NOMO-1 treated with dmso at 0.1 percent for 144 hours (cell line): Measurements from ENCODE around the gene SIGLEC12.
A peak's percentile ranks its signal among the peaks of the same experiment; 100 is the strongest.

ENCODE experiments used
- DNase-seq: peaks from one replicate; lab custom pipeline; 2025; ENCODE audit not compliant: unreplicated experiment; lab: John Stamatoyannopoulos, UW

The SIGLEC12 gene

GRCh38 chr19:51501594-51502263, at the start of gene SIGLEC12:
Gene SIGLEC12, minus strand, starts transcription at chr19:51501800. Its CDS starts 67 bp downstream, at chr19:51501733.
- DNase-seq, result peak; percentile 23

- no peak for DNase-seq
These were observed 49.5 kb upstream of the SIGLEC12 start for GRCh38 chr19:51550848-51551672.

GRCh38 chr19:51549533-51550324, 48.1 kb upstream of the SIGLEC12 start:
- no peak for DNase-seq

DNA sequence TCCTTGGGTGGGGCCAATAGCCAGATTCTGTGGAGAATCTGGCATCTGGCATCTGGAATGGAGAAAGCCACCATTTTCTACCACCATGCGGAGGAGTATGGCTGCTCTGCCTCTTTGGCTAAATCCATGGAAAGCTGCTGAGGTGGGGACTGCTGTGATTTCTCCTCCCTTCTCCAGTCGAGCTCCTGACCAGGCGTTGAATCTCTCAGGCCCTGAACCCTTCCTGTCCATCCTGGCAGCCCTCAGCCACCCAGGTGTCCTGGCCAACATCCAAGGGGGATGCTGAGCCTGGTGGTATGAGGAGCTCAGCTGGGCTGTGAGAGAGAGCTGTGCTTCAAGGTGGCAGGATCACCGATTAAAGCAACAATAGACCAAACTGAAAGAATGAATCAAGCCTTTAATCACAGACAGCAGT, 47.3 kb upstream of the SIGLEC12 start:
- DNase-seq, result no peak

DNA sequence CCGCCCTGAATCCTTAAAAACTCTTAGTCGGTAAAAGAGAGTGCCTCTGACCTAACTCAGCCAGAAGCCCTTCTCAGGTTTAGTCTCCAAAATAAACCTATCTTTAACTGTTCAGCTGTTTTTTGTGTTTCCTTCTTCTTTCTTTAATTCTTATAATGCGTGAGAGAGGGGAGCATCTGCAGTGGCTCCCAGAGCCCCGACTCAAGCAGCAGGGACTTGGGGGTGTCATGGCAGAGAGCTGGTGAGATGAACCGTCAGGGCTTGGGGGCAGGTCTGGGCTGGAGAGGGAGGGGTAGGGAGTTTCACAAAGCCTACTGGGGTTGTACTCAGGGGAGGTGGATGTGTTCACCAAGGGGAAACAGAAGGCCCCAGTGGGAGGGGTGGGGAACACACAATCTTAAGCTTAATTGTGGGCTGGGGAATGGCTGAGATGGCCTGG, 46.6 kb upstream of the SIGLEC12 start:
- DNase-seq, result no peak

GRCh38 chr19:51547397-51548212, 46.0 kb upstream of the SIGLEC12 start:
- no peak for DNase-seq

DNA sequence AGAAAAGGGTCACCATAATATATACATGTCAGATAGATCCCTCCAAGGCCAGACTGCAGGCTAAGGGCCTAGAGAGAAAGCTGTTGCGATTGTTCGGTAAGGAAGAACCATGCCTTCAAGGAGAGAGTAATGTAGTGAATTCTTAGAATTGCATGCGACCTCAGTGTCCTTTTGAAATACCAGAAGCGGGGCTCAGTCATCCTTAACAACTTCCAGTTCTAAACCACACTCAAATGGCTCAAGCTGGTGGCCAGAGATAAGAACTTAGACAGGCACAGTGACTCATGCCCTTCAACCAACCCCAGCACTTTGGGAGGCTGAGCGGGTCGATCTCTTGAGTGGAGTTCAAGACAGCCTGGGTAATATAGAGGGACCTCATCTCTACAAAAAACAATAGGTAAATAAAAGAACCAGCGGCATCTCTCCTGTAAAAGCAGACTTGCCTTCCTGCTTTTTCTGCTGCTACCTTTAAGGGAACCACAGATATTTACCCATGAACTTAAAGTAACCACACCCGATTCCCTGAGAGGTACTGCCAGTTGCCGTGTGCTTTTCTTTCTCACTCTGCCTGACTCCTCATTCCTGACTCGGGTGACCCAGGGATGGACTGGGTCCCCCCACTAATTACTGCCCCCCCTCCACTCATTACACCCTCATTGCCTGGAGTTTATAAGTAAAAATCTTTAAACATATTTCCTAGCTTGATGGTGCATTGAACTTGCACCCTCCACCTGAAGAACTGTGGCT, 45.2 kb upstream of the SIGLEC12 start:
- peak; percentile 90 for DNase-seq

GRCh38 chr19:51546107-51546649, 44.6 kb upstream of the SIGLEC12 start:
- peak; percentile 7 for DNase-seq

DNA sequence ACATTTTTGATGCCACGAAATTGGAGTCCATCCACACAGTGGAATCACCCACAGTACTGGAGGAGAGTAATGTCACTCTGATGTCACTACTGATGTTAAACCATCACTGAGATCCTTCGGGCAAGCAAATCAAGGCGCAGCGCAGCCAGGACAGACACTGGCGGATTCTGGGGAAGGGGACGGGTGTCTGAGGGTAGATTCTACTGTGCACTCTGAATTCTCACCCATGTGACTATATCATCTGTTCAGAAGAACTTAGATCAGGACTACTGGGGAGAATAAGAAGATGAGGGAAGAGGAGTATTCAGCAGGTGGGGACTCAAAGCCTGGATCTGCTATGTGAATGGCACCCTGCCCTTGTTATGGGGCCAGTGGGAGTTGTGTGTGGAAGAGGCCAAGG, 42.4 kb upstream of the SIGLEC12 start:
- no peak for DNase-seq

DNA sequence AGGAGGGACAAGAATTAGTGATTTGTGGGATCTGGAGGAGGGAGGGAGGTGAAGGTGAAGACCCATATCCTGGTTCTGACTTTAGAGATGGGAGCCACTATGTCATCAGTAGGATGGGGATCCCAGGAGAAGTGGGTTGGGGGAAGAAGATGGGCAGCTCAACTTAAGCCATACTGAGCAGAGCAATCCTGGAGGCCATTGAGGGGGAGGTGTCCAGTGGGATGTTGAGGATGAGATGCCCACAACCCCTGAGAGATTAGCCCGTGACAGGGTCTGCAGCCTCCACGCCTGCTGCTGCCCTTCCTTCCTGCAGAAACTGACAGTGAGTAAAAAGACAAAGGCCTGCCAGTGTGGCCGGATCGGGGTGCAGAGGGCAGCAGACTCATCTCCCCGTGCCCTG, 41.1 kb upstream of the SIGLEC12 start:
- no peak for DNase-seq

DNA sequence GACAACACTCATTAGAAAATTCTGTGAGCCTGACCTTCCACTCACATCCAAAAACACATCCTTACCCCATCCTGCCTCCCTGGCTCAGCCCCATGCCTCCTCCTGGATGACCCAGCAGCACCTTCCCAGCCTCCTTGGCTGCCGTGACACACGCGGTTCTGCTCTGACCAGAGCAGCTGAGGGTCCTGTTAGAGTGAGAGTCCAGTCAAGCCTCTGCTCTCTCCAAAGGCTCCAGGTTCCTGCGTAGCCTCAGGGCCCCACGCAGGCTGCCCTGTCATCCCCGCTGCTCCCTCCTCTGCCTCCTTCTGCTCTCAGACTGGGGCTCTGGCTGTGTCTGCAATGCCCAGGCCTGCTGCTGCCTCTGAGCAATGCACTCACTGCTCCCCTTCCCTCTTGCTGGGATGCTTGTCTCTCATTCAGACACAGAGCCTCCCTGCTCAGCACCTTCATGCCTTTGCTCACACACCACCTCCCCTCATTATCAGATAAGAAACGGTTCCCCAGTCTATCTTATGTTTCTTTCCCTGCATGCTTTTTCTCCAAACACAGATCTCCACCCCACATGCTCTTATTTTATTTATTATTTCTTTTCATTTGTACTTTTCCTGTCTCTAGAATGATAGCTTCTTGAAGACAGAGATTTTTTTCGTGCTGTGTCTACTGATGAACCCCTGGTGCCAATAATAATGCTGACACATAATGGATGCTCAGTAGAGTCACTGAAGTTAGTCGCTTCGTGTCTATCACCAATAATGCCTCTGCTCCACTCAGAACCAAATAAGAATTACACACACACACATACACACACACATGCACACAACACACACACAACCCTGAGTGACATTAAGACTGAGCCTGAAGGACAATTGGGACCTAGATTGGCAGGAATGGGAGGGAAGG, 40.1 kb upstream of the SIGLEC12 start:
- no peak for DNase-seq

DNA sequence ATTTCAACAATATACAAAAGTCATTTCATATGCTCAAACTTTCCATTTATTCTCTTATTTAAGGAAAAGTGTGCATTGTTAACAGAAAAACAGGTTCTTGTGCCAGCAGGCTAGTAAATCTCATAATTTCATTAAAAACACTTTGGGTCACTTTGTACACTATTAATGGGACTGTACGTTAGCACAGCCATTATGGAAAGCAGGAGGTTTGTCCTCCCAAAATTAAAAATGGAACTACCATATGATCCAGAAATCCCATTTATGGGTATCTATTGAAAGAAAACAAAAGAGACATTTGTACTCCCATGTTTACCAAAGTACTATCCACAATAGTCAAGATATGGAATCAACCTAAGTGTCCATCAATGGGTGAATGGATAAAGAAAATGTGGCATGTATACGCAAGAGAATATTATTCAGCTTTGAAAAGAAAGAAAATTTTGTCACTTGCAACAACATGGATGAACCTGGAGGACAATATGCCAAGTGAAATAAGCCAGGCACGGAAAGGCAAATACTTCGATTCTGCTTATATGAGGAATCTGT, 38.3 kb upstream of the SIGLEC12 start:
- DNase-seq, result no peak

DNA sequence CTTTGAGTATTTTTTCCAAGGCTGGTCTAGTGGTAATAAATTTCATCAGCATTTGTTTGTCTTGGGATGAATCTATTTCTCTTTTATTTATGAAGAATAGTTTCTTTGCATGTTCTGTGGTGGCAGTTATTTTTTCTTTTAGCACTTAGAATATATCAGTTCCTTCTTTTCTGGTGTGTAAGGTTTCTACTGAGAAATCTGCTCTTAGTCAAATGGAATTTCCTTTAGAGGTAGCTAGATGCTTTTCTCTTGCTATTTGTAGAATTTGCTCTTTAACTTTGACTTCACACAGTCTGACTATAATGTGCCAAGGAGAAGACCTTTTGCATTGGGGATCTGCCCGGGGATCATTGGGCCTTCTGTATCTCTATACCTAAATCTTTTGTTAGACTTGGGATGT, 33.9 kb upstream of the SIGLEC12 start:
- DNase-seq, result no peak

DNA sequence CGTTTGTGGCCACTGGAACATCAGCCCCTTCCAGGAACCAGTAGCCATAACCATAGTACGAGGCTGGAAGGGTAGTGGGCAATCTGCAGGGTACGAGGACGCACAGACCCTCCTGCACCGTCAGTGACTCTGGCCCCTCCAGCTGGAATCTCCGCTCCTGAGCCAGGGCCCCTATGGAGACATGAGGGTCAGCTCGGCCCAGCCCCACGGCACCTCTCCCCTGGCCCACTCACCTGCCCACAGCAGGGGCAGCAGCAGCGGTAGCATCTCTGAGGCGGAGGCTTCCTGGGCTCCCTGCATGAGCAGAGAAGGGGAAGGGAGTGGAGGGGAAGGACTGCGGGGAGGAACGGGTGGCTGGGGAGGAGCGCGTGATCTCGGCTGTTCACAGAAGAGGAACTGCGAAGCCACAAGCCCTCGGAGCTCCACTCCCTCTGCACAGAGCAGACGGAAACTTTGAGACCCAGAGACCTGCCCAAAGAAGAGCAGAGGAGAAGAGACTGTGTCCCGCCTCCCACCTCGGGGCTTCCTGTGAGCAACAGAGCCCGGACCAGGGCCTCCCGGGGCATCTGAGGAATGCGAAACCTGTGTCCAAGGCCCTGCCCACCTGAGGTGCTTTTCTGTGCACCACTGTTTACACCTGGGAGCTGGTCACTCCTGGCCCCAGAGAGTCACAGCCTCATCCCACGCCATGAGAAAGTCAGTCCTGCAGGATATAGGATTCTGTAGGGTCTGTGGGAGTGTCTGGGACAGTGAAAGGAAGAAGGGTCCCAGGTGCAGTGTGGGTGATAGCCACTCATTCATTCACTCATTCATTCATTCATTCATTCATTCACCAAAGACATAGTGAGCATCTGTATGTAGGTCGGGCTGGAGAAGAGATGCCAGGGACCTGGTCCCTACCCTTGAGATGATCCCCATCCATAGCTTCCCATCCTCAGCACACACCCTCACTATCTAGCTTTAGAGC, 30.0 kb upstream of the SIGLEC12 start, which contains the start of gene SIGLEC6:
TSS of gene SIGLEC6 (minus strand) at position 322 of the 967 bp plus-strand sequence. CDS start at position 300, 22 bp downstream.
- DNase-seq, result peak; percentile 92

DNA sequence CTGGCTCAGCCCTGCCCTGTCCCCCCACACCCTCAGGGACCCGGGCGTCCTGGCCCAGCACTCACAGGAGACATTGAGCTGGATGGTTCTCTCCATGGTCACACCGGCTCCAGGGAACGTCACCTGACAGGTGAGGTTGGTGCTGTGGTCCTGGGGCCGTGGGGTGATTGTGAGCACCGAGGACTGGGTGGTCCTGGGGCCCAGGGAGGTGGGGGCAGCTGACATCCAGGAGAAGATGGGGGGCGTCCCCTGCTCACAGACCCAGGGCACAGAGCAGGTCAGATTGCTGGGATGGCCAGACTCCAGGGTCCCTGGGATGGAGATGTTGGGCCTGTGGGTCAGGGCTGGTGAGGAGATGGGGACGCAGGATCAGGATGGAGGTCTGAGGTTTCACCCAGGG, 29.0 kb upstream of the SIGLEC12 start:
- no peak for DNase-seq

DNA sequence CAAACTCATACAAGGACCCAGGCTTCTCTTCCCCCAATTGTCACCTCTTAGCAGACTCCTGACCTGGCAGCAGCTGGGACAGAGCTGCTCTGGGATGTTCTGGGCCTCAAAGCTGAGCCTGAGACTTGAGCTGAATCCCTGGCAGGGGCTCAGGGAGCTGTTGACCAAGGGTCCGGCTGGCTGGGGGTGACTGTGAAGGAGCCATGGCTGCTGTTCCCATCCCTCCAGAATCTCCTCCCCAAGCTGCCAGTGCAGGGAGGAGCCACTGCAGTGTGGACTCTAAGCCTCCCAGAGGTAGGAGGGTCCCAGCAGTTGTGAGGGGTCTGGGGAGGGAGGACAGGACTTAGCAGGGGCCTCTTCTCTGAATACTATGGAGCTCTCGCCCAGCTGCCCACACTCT, 27.7 kb upstream of the SIGLEC12 start:
- no peak for DNase-seq

DNA sequence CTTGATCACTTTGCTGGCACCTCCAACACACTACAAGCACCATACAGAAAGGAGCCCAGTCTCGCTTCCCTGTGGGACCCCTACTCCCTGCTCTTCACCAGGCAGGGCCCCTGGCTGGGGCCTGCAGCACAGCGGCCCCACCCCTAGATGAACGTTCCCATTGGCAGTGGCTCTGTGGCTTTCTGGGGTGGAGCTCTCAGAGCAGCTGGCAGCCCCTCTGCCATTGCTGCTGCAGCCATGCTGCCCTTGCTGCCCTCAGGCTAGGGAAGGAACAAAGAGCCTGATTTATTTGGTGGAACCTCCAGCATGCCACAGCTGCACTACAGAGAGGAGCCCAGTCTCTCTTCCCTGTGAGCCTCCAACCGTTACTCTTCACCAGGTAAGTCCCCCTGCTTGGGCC, 24.1 kb upstream of the SIGLEC12 start:
- no peak for DNase-seq
